ENCODE data around the gene UBE3D. TPM values are rescaled to one million over a fixed set of nuclear protein-coding genes. Genes with fewer than 3 reads are reported as not detected.
A peak's percentile ranks its signal among the peaks of the same experiment; 100 is the strongest.

Gene UBE3D
- total and polyA plus RNA-seq, 9 donors = 5.9 to 13.5 (median 8.2) TPM

GRCh38 chr6:83061190-83061589 is 4.5 kb downstream of the UBE3D start:
- Histone ChIP-seq H3K4me1 (ENCODE audit: control insufficient read depth, insufficient read depth, low read length) (peaks cover 3% of the 10 kb centered on the region), H3K9me3 (replicated peaks; ENCODE audit: control insufficient read depth, low read depth, low read length) (no peaks in the 10 kb centered on the region), H3K4me3 (ENCODE audit: low read length) (no peak overlapping the region), H3K27ac (ENCODE audit: low read length) (no peak overlapping the region), H3K27me3 (ENCODE audit: control insufficient read depth, insufficient read depth, low read length) (no peaks in the 10 kb centered on the region), H3K36me3 (ENCODE audit: control insufficient read depth, insufficient read depth, low read length) (peaks cover 13% of the 10 kb centered on the region)
- no peak for DNase-seq

GRCh38 chr6:83057705-83058321 is 7.8 kb downstream of the UBE3D start:
- Histone ChIP-seq H3K27me3 (ENCODE audit: control insufficient read depth, insufficient read depth, low read length) (no peaks in the 10 kb centered on the region), H3K27ac (ENCODE audit: low read length) (no peak overlapping the region), H3K9me3 (replicated peaks; ENCODE audit: control insufficient read depth, low read depth, low read length) (no peaks in the 10 kb centered on the region), H3K4me3 (ENCODE audit: low read length) (no peak overlapping the region), H3K4me1 (ENCODE audit: control insufficient read depth, insufficient read depth, low read length) (no peaks in the 10 kb centered on the region), H3K36me3 (ENCODE audit: control insufficient read depth, insufficient read depth, low read length) (peaks cover 15% of the 10 kb centered on the region)
- WGBS (ENCODE audit: insufficient coverage) = no CpG with 5 or more reads among the region's 4 CpGs
- peak; percentile 58 for DNase-seq

GRCh38 chr6:83055366-83055964 is 10.2 kb downstream of the UBE3D start:
- no CpG with 5 or more reads among the region's 6 CpGs for WGBS (ENCODE audit: insufficient coverage)
- peak; percentile 57 for DNase-seq
- H3K4me1 ChIP-seq (ENCODE audit: control insufficient read depth, insufficient read depth, low read length) = no peaks in the 10 kb centered on the region

GRCh38 chr6:83053678-83054077 is 12.0 kb downstream of the UBE3D start:
- Histone ChIP-seq H3K27ac (ENCODE audit: low read length) (no peak overlapping the region), H3K9me3 (replicated peaks; ENCODE audit: control insufficient read depth, low read depth, low read length) (no peaks in the 10 kb centered on the region), H3K27me3 (ENCODE audit: control insufficient read depth, insufficient read depth, low read length) (no peaks in the 10 kb centered on the region), H3K36me3 (ENCODE audit: control insufficient read depth, insufficient read depth, low read length) (peaks cover 20% of the 10 kb centered on the region), H3K4me3 (ENCODE audit: low read length) (no peak overlapping the region), H3K4me1 (ENCODE audit: control insufficient read depth, insufficient read depth, low read length) (no peaks in the 10 kb centered on the region)
- no peak for DNase-seq
- 56% methylated on average over 1 of the region's 3 CpGs for WGBS (ENCODE audit: insufficient coverage)

More at GRCh38 chr6:83055366-83055964, 10.2 kb downstream of the UBE3D start:
- Histone ChIP-seq H3K4me3 (ENCODE audit: low read length) (no peak overlapping the region), H3K36me3 (ENCODE audit: control insufficient read depth, insufficient read depth, low read length) (peaks cover 24% of the 10 kb centered on the region), H3K9me3 (replicated peaks; ENCODE audit: control insufficient read depth, low read depth, low read length) (no peaks in the 10 kb centered on the region), H3K27ac (ENCODE audit: low read length) (no peak overlapping the region), H3K27me3 (ENCODE audit: control insufficient read depth, insufficient read depth, low read length) (no peaks in the 10 kb centered on the region)

- no peak overlapping the region for H3K4me3 ChIP-seq (ENCODE audit: low read length)
- WGBS (ENCODE audit: insufficient coverage) = no CpG with 5 or more reads among the region's 5 CpGs
- H3K36me3 ChIP-seq (ENCODE audit: control insufficient read depth, insufficient read depth, low read length) = peaks cover 15% of the 10 kb centered on the region
- H3K27ac ChIP-seq (ENCODE audit: low read length) = no peak overlapping the region
- no peaks in the 10 kb centered on the region for H3K9me3 ChIP-seq (replicated peaks; ENCODE audit: control insufficient read depth, low read depth, low read length)
- DNase-seq = no peak
- H3K4me1 ChIP-seq (ENCODE audit: control insufficient read depth, insufficient read depth, low read length) = no peaks in the 10 kb centered on the region
- no peaks in the 10 kb centered on the region for H3K27me3 ChIP-seq (ENCODE audit: control insufficient read depth, insufficient read depth, low read length)
These were observed 14.1 kb downstream of the UBE3D start for GRCh38 chr6:83051377-83052172.

- Histone ChIP-seq H3K9me3 (replicated peaks; ENCODE audit: control insufficient read depth, low read depth, low read length) (no peaks in the 10 kb centered on the region), H3K4me3 (ENCODE audit: low read length) (no peak overlapping the region), H3K4me1 (ENCODE audit: control insufficient read depth, insufficient read depth, low read length) (no peaks in the 10 kb centered on the region), H3K27me3 (ENCODE audit: control insufficient read depth, insufficient read depth, low read length) (no peaks in the 10 kb centered on the region), H3K36me3 (ENCODE audit: control insufficient read depth, insufficient read depth, low read length) (peaks cover 4% of the 10 kb centered on the region), H3K27ac (ENCODE audit: low read length) (no peak overlapping the region)
- no peak for DNase-seq
- WGBS (ENCODE audit: insufficient coverage) = 91% methylated on average over 6 of the region's 7 CpGs
These were observed 18.4 kb downstream of the UBE3D start for GRCh38 chr6:83047065-83047754.

GRCh38 chr6:83044091-83044768 is 21.4 kb downstream of the UBE3D start:
- no peaks in the 10 kb centered on the region for H3K9me3 ChIP-seq (replicated peaks; ENCODE audit: control insufficient read depth, low read depth, low read length)
- no peak for DNase-seq
- no peaks in the 10 kb centered on the region for H3K4me1 ChIP-seq (ENCODE audit: control insufficient read depth, insufficient read depth, low read length)
- no peaks in the 10 kb centered on the region for H3K27me3 ChIP-seq (ENCODE audit: control insufficient read depth, insufficient read depth, low read length)
- H3K4me3 ChIP-seq (ENCODE audit: low read length) = no peak overlapping the region
- WGBS (ENCODE audit: insufficient coverage) = no CpG with 5 or more reads among the region's 6 CpGs
- H3K36me3 ChIP-seq (ENCODE audit: control insufficient read depth, insufficient read depth, low read length) = no peaks in the 10 kb centered on the region
- no peak overlapping the region for H3K27ac ChIP-seq (ENCODE audit: low read length)

- no peaks in the 10 kb centered on the region for H3K27me3 ChIP-seq (ENCODE audit: control insufficient read depth, insufficient read depth, low read length)
- no peak overlapping the region for H3K4me3 ChIP-seq (ENCODE audit: low read length)
- H3K4me1 ChIP-seq (ENCODE audit: control insufficient read depth, insufficient read depth, low read length) = no peaks in the 10 kb centered on the region
- 80% methylated on average over 2 of the region's 4 CpGs for WGBS (ENCODE audit: insufficient coverage)
- no peaks in the 10 kb centered on the region for H3K36me3 ChIP-seq (ENCODE audit: control insufficient read depth, insufficient read depth, low read length)
- H3K27ac ChIP-seq (ENCODE audit: low read length) = no peak overlapping the region
- H3K9me3 ChIP-seq (replicated peaks; ENCODE audit: control insufficient read depth, low read depth, low read length) = no peaks in the 10 kb centered on the region
- no peak for DNase-seq
These were observed 23.1 kb downstream of the UBE3D start for GRCh38 chr6:83042467-83043053.

GRCh38 chr6:83038246-83038645 is 27.4 kb downstream of the UBE3D start:
- Histone ChIP-seq H3K27ac (ENCODE audit: low read length) (no peak overlapping the region), H3K4me3 (ENCODE audit: low read length) (no peak overlapping the region), H3K4me1 (ENCODE audit: control insufficient read depth, insufficient read depth, low read length) (no peaks in the 10 kb centered on the region), H3K27me3 (ENCODE audit: control insufficient read depth, insufficient read depth, low read length) (no peaks in the 10 kb centered on the region), H3K9me3 (replicated peaks; ENCODE audit: control insufficient read depth, low read depth, low read length) (no peaks in the 10 kb centered on the region), H3K36me3 (ENCODE audit: control insufficient read depth, insufficient read depth, low read length) (peaks cover 2% of the 10 kb centered on the region)
- DNase-seq = no peak
- no CpG with 5 or more reads among the region's 2 CpGs for WGBS (ENCODE audit: insufficient coverage)

All from muscle of leg (tissue), 11 donors.